ENCODE data around the gene CMIP.

CMIP gene

GRCh38 chr16:81468269-81468902 lies 23.8 kb downstream of the CMIP start:
- TF ChIP-seq, protein P1, sequence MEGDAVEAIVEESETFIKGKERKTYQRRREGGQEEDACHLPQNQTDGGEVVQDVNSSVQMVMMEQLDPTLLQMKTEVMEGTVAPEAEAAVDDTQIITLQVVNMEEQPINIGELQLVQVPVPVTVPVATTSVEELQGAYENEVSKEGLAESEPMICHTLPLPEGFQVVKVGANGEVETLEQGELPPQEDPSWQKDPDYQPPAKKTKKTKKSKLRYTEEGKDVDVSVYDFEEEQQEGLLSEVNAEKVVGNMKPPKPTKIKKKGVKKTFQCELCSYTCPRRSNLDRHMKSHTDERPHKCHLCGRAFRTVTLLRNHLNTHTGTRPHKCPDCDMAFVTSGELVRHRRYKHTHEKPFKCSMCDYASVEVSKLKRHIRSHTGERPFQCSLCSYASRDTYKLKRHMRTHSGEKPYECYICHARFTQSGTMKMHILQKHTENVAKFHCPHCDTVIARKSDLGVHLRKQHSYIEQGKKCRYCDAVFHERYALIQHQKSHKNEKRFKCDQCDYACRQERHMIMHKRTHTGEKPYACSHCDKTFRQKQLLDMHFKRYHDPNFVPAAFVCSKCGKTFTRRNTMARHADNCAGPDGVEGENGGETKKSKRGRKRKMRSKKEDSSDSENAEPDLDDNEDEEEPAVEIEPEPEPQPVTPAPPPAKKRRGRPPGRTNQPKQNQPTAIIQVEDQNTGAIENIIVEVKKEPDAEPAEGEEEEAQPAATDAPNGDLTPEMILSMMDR (IDR thresholded peaks at IDR 0.05; ENCODE audit: insufficient read depth, low read depth, low read length, missing control alignments) = no peak
- DNase-seq (ENCODE audit: low read depth) = no peak
- no peak overlapping the region for H3K4me3 ChIP-seq (ENCODE audit: low read depth, low read length)

DNA sequence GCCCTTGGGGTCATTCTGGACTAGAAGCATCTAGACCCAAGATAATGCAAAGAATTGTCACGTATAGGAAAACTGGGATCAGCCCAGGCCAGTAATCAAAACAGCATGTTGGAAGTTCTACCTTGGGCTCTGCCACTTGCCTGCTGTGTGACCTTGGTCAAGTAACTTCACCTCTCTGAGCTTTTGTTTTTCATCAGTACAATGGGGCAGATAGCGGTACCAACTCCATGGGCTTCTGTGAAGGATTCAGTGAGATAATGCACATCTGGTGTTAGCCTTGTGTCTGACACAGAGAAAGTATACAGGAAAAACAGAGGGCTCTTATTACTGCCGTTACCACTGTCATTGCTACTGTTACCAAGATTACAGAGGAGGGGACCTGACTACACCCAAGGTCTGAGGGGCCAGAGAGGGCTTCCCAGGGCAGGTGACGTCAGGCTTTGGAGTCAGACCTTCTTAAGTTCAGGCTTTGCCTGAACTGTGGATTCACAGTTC lies 24.6 kb downstream of the CMIP start:
- no peak for DNase-seq (ENCODE audit: low read depth)
- no peak overlapping the region for H3K4me3 ChIP-seq (ENCODE audit: low read depth, low read length)
- TF ChIP-seq, protein P1 (IDR thresholded peaks at IDR 0.05; ENCODE audit: insufficient read depth, low read depth, low read length, missing control alignments) = no peak

GRCh38 chr16:81469710-81470535 lies 25.3 kb downstream of the CMIP start:
- H3K4me3 ChIP-seq (ENCODE audit: low read depth, low read length) = peak overlapping the region; percentile 8; the same call in 1 of the 2 replicates
- peak; percentile 79 for DNase-seq (ENCODE audit: low read depth)
- TF ChIP-seq, protein P1 (IDR thresholded peaks at IDR 0.05; ENCODE audit: insufficient read depth, low read depth, low read length, missing control alignments) = no peak

GRCh38 chr16:81470796-81471636 lies 26.4 kb downstream of the CMIP start:
- TF ChIP-seq, protein P1 (IDR thresholded peaks at IDR 0.05; ENCODE audit: insufficient read depth, low read depth, low read length, missing control alignments) = no peak
- DNase-seq (ENCODE audit: low read depth) = no peak
- H3K4me3 ChIP-seq (ENCODE audit: low read depth, low read length) = no peak overlapping the region

- DNase-seq (ENCODE audit: low read depth) = no peak
- TF ChIP-seq, protein P1 (IDR thresholded peaks at IDR 0.05; ENCODE audit: insufficient read depth, low read depth, low read length, missing control alignments) = no peak
- no peak overlapping the region for H3K4me3 ChIP-seq (ENCODE audit: low read depth, low read length)
These were observed 27.3 kb downstream of the CMIP start for GRCh38 chr16:81471882-81472281.

GRCh38 chr16:81472391-81472790 lies 27.8 kb downstream of the CMIP start:
- TF ChIP-seq, protein P1 (IDR thresholded peaks at IDR 0.05; ENCODE audit: insufficient read depth, low read depth, low read length, missing control alignments) = no peak
- H3K4me3 ChIP-seq (ENCODE audit: low read depth, low read length) = no peak overlapping the region
- DNase-seq (ENCODE audit: low read depth) = no peak

All from GM12865 (cell line).